Trophoblast cell (in vitro differentiated cells and primary cell): ENCODE measurements around the gene BCL7A.

ENCODE experiments used
- DNase-seq, 2 donors: peaks; one replicate each; pipeline ENCODE4 v3.0.0-alpha.2; 2016
- H2AFZ ChIP-seq: 2 replicates; pipeline ENCODE4 v1.6.1; 2013; ENCODE audit warnings: low read length, moderate library complexity, mild to moderate bottlenecking; ENCODE audit not compliant: insufficient read depth, poor library complexity
- H2AK5ac ChIP-seq: 2 replicates; pipeline ENCODE4 v1.6.1; 2013; ENCODE audit warnings: mild to moderate bottlenecking, low read length
- H2BK120ac ChIP-seq: 2 replicates; pipeline ENCODE4 v1.6.1; 2013; ENCODE audit warnings: low read length, mild to moderate bottlenecking, moderate library complexity; ENCODE audit not compliant: insufficient read depth, poor library complexity
- H2BK12ac ChIP-seq: 2 replicates; pipeline ENCODE4 v1.6.1; 2013; ENCODE audit warnings: mild to moderate bottlenecking, low read length, moderate library complexity
- H2BK5ac ChIP-seq: 2 replicates; pipeline ENCODE4 v1.6.1; 2013; ENCODE audit warnings: low read length, low read depth, moderate library complexity, mild to moderate bottlenecking; ENCODE audit not compliant: poor library complexity
- H3K14ac ChIP-seq: 2 replicates; pipeline ENCODE4 v1.6.1; 2013; ENCODE audit warnings: mild to moderate bottlenecking, low read length
- H3K18ac ChIP-seq: 2 replicates; pipeline ENCODE4 v1.6.1; 2013; ENCODE audit warnings: mild to moderate bottlenecking, low read length
- H3K23ac ChIP-seq: 2 replicates; pipeline ENCODE4 v1.6.1; 2013; ENCODE audit warnings: low read length
- H3K27ac ChIP-seq: 2 replicates; pipeline ENCODE4 v1.5.1; 2013; ENCODE audit warnings: low read depth, mild to moderate bottlenecking, inconsistent platforms, low read length, moderate library complexity
- H3K27me3 ChIP-seq: 2 replicates; pipeline ENCODE4 v1.6.1; 2013; ENCODE audit warnings: inconsistent platforms, mild to moderate bottlenecking, low read length, moderate library complexity; ENCODE audit not compliant: insufficient read depth
- H3K36me3 ChIP-seq, 2 experiments: 1 replicate in 1 of 2; 2 replicates in 1 of 2; pipeline ENCODE4 v1.6.1; 2013; ENCODE audit warnings: low read length in 2 of 2, mild to moderate bottlenecking in 2 of 2, moderate library complexity in 1 of 2; ENCODE audit not compliant: insufficient read depth in 2 of 2, control insufficient read depth in 1 of 2
- H3K4ac ChIP-seq: 2 replicates; pipeline ENCODE4 v1.6.1; 2013; ENCODE audit warnings: low read depth, mild to moderate bottlenecking, low read length, moderate library complexity
- H3K4me1 ChIP-seq, 2 experiments: 1 replicate in 1 of 2; 2 replicates in 1 of 2; pipeline ENCODE4 v1.6.1; 2013; ENCODE audit warnings: low read length in 2 of 2, mild to moderate bottlenecking in 2 of 2, moderate library complexity in 1 of 2; ENCODE audit not compliant: insufficient read depth in 2 of 2, control insufficient read depth in 1 of 2
- H3K4me2 ChIP-seq: 2 replicates; pipeline ENCODE4 v1.6.1; 2013; ENCODE audit warnings: inconsistent platforms, mild to moderate bottlenecking, low read length, moderate library complexity
- H3K4me3 ChIP-seq: 2 replicates; pipeline ENCODE4 v1.5.1; 2013; ENCODE audit warnings: mild to moderate bottlenecking, low read depth, low read length, inconsistent platforms
- H3K79me1 ChIP-seq: one replicate; pipeline ENCODE4 v1.6.1; 2013; ENCODE audit warnings: low read length
- H3K79me2 ChIP-seq: 2 replicates; pipeline ENCODE4 v1.6.1; 2013; ENCODE audit warnings: low read length, mild to moderate bottlenecking; ENCODE audit not compliant: control insufficient read depth, insufficient read depth, poor library complexity
- H3K9ac ChIP-seq: 2 replicates; pipeline ENCODE4 v1.6.1; 2013; ENCODE audit warnings: mild to moderate bottlenecking, low read length
- H3K9me3 ChIP-seq: 2 replicates; pipeline ENCODE4 v1.6.1; 2013; ENCODE audit warnings: low read depth, mild to moderate bottlenecking, control low read depth, inconsistent platforms, low read length; ENCODE audit not compliant: insufficient read depth
- H4K12ac ChIP-seq: 2 replicates; pipeline ENCODE4 v1.6.1; 2013; ENCODE audit warnings: low read depth, mild to moderate bottlenecking, low read length, moderate library complexity
- H4K8ac ChIP-seq: 2 replicates; pipeline ENCODE4 v1.6.1; 2013; ENCODE audit warnings: low read depth, mild to moderate bottlenecking, low read length, moderate library complexity
- H4K91ac ChIP-seq: one replicate; pipeline ENCODE4 v1.6.1; 2013; ENCODE audit warnings: low read depth, mild to moderate bottlenecking, low read length, moderate library complexity
- WGBS: extraction: QIAGEN DNeasy Blood & Tissue Kit; methylation state at CpG from one replicate; pipeline ENCODE4 v1.1.7; 2013; ENCODE audit warnings: missing lambda C conversion rate; ENCODE audit not compliant: insufficient read length, insufficient coverage; ENCODE audit errors: extremely low coverage; 5-methylcytosine and 5-hydroxymethylcytosine counted together

Gene BCL7A

DNA sequence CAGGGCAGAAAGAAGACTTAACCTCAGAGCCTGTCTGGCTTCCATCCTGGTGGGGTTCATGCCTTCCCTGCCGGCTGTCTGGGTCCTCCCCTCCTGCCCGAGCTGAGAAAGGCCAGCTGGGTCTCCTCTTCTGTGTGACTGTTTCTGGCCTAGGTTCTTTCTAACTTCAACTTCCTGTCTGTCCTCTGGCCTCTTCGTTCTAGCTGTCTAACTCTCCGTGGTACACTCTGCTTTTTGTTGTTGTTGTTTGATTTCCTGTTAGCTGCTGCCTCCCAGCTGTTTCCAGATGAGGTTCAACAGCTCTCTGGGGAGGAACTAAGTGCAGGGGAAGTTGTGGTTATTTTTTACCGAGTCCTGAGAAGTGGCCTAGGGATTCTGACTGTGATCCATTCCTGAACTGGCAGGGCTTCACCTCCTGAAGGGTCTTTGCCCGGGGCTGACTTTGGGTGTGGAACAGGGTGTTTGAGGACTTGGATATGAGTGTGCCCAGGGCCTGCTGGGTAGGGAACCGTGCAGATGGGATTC lies 60.1 kb downstream of the BCL7A start:
- Histone ChIP-seq H3K79me2 (peaks cover 6% of the 10 kb centered on the region), H2AFZ (no peak overlapping the region), H3K4ac (no peak overlapping the region), H3K79me1 (peaks cover 13% of the 10 kb centered on the region), H3K9me3 (peaks cover 5% of the 10 kb centered on the region), H3K4me1 (peaks cover 24 to 34% of the 10 kb centered on the region in 2 experiments), H3K23ac (no peak overlapping the region), H3K4me3 (no peak overlapping the region), H2AK5ac (no peak overlapping the region), H3K27ac (peak overlapping the region; percentile 84), H3K18ac (no peak overlapping the region), H3K27me3 (peaks cover 3% of the 10 kb centered on the region), H3K14ac (no peak overlapping the region), H2BK5ac (no peak overlapping the region), H3K9ac (no peak overlapping the region), H4K12ac (no peak overlapping the region), H3K36me3 (peaks cover 12 to 15% of the 10 kb centered on the region in 2 experiments), H4K8ac (no peak overlapping the region), H2BK12ac (no peak overlapping the region), H2BK120ac (no peak overlapping the region), H4K91ac (peak overlapping the region; percentile 25), H3K4me2 (peak overlapping the region; percentile 5)
- no CpG with 5 or more reads among the region's 7 CpGs for WGBS
- peak in 1 of 2 donors; percentile 35 for DNase-seq

DNA sequence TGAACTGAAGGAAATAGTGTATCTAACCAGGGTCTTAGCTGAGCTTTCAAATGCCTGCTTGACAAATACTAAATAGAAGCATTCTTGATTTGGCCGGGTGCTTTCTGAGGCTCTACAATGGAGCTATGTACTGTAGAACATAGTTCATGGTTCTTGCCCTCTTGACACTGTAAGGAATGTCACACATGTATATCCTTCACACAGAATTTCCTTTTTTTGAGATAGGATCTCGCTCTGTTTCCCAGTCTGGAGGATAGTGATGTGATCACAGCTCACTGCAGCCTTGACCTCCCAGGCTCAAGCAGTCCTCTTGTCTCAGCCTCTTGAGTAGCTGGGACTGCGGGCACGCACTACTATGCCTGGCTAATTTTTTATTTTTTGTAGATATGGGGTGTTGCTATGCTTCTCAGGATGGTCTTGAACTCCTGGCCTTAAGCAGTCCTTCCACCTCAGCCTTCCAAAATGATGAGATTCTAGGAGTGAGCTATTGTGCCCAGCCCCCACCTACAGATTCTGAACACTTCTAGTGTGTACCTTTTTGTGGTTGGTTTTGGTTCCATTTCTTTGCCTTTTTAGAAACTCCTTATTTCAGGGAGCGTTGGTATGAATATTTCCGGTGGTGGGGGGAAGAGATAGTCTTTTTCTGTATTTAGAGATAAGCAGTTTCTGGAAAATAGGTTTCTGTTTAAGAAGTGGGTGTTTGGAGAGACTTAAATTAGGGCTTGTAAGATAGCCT lies 61.1 kb downstream of the BCL7A start:
- no CpG with 5 or more reads among the region's 6 CpGs for WGBS
- no peak overlapping the region for H3K4me2 ChIP-seq
- DNase-seq = peak; percentile 60 to 89

GRCh38 chr12:122084857-122085405 lies 63.2 kb downstream of the BCL7A start:
- H3K23ac ChIP-seq = no peak overlapping the region
- H3K4ac ChIP-seq = no peak overlapping the region
- H2BK5ac ChIP-seq = no peak overlapping the region
- no peak overlapping the region for H4K12ac ChIP-seq
- H2BK120ac ChIP-seq = no peak overlapping the region
- no CpG with 5 or more reads among the region's 13 CpGs for WGBS
- no peak overlapping the region for H3K4me2 ChIP-seq
- peaks cover 2% of the 10 kb centered on the region for H3K9me3 ChIP-seq
- peaks cover 5% of the 10 kb centered on the region for H3K79me1 ChIP-seq
- H2AK5ac ChIP-seq = no peak overlapping the region
- peaks cover 17 to 26% of the 10 kb centered on the region in 2 experiments for H3K4me1 ChIP-seq
- no peak overlapping the region for H2AFZ ChIP-seq
- no peak overlapping the region for H4K91ac ChIP-seq
- H3K14ac ChIP-seq = no peak overlapping the region
- DNase-seq = no peak
- peaks cover 12 to 15% of the 10 kb centered on the region in 2 experiments for H3K36me3 ChIP-seq
- no peak overlapping the region for H4K8ac ChIP-seq
- no peak overlapping the region for H3K27ac ChIP-seq
- H3K9ac ChIP-seq = no peak overlapping the region
- no peak overlapping the region for H3K4me3 ChIP-seq
- H3K79me2 ChIP-seq = no peaks in the 10 kb centered on the region
- H3K27me3 ChIP-seq = peaks cover 3% of the 10 kb centered on the region
- no peak overlapping the region for H3K18ac ChIP-seq
- H2BK12ac ChIP-seq = no peak overlapping the region

More for the DNA sequence above, 61.1 kb downstream of the BCL7A start:
- Histone ChIP-seq H3K9me3 (peaks cover 5% of the 10 kb centered on the region), H3K27me3 (peaks cover 3% of the 10 kb centered on the region), H3K4me3 (no peak overlapping the region), H3K27ac (no peak overlapping the region), H4K8ac (no peak overlapping the region), H3K79me1 (peaks cover 13% of the 10 kb centered on the region), H2AK5ac (no peak overlapping the region), H4K91ac (no peak overlapping the region), H4K12ac (no peak overlapping the region), H3K4ac (no peak overlapping the region), H3K79me2 (peaks cover 6% of the 10 kb centered on the region), H2AFZ (no peak overlapping the region), H3K14ac (no peak overlapping the region), H2BK120ac (no peak overlapping the region), H3K4me1 (peaks cover 26 to 37% of the 10 kb centered on the region in 2 experiments), H3K36me3 (peaks cover 12 to 15% of the 10 kb centered on the region in 2 experiments), H3K18ac (no peak overlapping the region), H2BK12ac (no peak overlapping the region), H3K9ac (no peak overlapping the region), H2BK5ac (no peak overlapping the region), H3K23ac (no peak overlapping the region)

GRCh38 chr12:122085591-122085990 lies 63.9 kb downstream of the BCL7A start:
- DNase-seq = no peak
- peaks cover 2% of the 10 kb centered on the region for H3K9me3 ChIP-seq
- no peak overlapping the region for H2BK5ac ChIP-seq
- H4K91ac ChIP-seq = no peak overlapping the region
- WGBS = no CpG with 5 or more reads among the region's 5 CpGs
- H3K79me1 ChIP-seq = peaks cover 3% of the 10 kb centered on the region
- H2BK12ac ChIP-seq = no peak overlapping the region
- H3K18ac ChIP-seq = no peak overlapping the region
- no peak overlapping the region for H3K4me2 ChIP-seq
- no peak overlapping the region for H3K14ac ChIP-seq
- H3K36me3 ChIP-seq = peaks cover 12 to 15% of the 10 kb centered on the region in 2 experiments
- H3K4ac ChIP-seq = no peak overlapping the region
- H2AK5ac ChIP-seq = no peak overlapping the region
- no peaks in the 10 kb centered on the region for H3K79me2 ChIP-seq
- peaks cover 14 to 20% of the 10 kb centered on the region in 2 experiments for H3K4me1 ChIP-seq
- H3K27me3 ChIP-seq = no peaks in the 10 kb centered on the region
- H4K12ac ChIP-seq = no peak overlapping the region
- H3K9ac ChIP-seq = no peak overlapping the region
- H3K27ac ChIP-seq = no peak overlapping the region
- H2BK120ac ChIP-seq = no peak overlapping the region
- no peak overlapping the region for H3K23ac ChIP-seq
- no peak overlapping the region for H4K8ac ChIP-seq
- no peak overlapping the region for H2AFZ ChIP-seq
- no peak overlapping the region for H3K4me3 ChIP-seq
